SU-DHL-6 (cell line): ENCODE results near the gene GRIK2.

Source experiments
- H2AFZ ChIP-seq: fragments of 200-600 bp; sonication (generic); 2 replicates; pipeline ENCODE4 v1.6.1; 2014; ENCODE audit warnings: low read depth, mild to moderate bottlenecking, moderate library complexity, mixed read lengths, antibody characterized with exemption, low read length; ENCODE audit not compliant: severe bottlenecking
- H3F3A ChIP-seq: fragments of 200-600 bp; shearing (Covaris generic); 2 replicates; pipeline ENCODE4 v1.6.0; 2016; ENCODE audit warnings: antibody characterized with exemption, mild to moderate bottlenecking; ENCODE audit not compliant: insufficient read depth
- H3K27ac ChIP-seq: fragments of 200-600 bp; sonication (generic); 2 replicates; pipeline ENCODE4 v1.5.1; 2016; ENCODE audit warnings: low read depth, mild to moderate bottlenecking, low read length, moderate library complexity, mixed read lengths
- H3K27me3 ChIP-seq: fragments of 200-600 bp; sonication (generic), shearing (Covaris generic); 2 replicates; pipeline ENCODE4 v1.6.0; 2014; ENCODE audit warnings: mild to moderate bottlenecking, low read length
- H3K36me3 ChIP-seq: fragments of 200-600 bp; sonication (generic); 2 replicates; pipeline ENCODE4 v1.6.1; 2014; ENCODE audit warnings: mild to moderate bottlenecking, low read length, mixed read lengths
- H3K4me2 ChIP-seq: fragments of 300-600, 200-600 bp; shearing (Covaris generic), sonication (generic); 2 replicates; pipeline ENCODE4 v1.6.0; 2014; ENCODE audit warnings: low read length, low read depth, mild to moderate bottlenecking; ENCODE audit not compliant: poor library complexity, severe bottlenecking
- H3K4me3 ChIP-seq: fragments of 200-600 bp; sonication (generic); 2 replicates; pipeline ENCODE4 v1.5.1; 2014; ENCODE audit warnings: antibody characterized with exemption, low read length, mild to moderate bottlenecking, mixed read lengths; ENCODE audit not compliant: insufficient read depth, poor library complexity, severe bottlenecking
- H3K79me2 ChIP-seq: fragments of 200-600 bp; sonication (generic); 2 replicates; pipeline ENCODE4 v1.6.1; 2014; ENCODE audit warnings: mild to moderate bottlenecking, low read length, moderate library complexity; ENCODE audit not compliant: insufficient read depth
- H3K9ac ChIP-seq: fragments of 200-600 bp; sonication (generic); 2 replicates; pipeline ENCODE4 v1.7.0; 2014; ENCODE audit warnings: mild to moderate bottlenecking, low read length
- H3K9me2 ChIP-seq: fragments of 200-600 bp; sonication (generic); replicated peaks from 2 replicates; pipeline ENCODE4 v1.6.1; 2014; ENCODE audit warnings: low read length; ENCODE audit not compliant: insufficient read depth
- H3K9me3 ChIP-seq: fragments of 200-600 bp; sonication (generic); 2 replicates; pipeline ENCODE4 v1.6.1; 2014; ENCODE audit warnings: low read length, mixed read lengths; ENCODE audit not compliant: insufficient read depth
- H4K20me1 ChIP-seq: fragments of 200-600 bp; sonication (generic); 2 replicates; pipeline ENCODE4 v1.6.1; 2014; ENCODE audit warnings: low read depth, mild to moderate bottlenecking, antibody characterized with exemption, low read length, moderate library complexity, mixed read lengths
- CTCF ChIP-seq: fragments of 200-600 bp; sonication (generic); IDR thresholded peaks from one replicate; pipeline ENCODE4 v1.5.1; 2017; ENCODE audit warnings: antibody characterized with exemption, mild to moderate bottlenecking, low read length, moderate library complexity; ENCODE audit not compliant: insufficient read depth, poor library complexity, severe bottlenecking
- EZH2phosphoT487 ChIP-seq: fragments of 200-600 bp; sonication (generic), shearing (Covaris generic); conservative IDR thresholded peaks from 2 replicates; pipeline ENCODE4 v1.6.1; 2018; ENCODE audit warnings: mild to moderate bottlenecking, antibody characterized with exemption, low read length, moderate library complexity, mixed read lengths

The GRIK2 gene

DNA sequence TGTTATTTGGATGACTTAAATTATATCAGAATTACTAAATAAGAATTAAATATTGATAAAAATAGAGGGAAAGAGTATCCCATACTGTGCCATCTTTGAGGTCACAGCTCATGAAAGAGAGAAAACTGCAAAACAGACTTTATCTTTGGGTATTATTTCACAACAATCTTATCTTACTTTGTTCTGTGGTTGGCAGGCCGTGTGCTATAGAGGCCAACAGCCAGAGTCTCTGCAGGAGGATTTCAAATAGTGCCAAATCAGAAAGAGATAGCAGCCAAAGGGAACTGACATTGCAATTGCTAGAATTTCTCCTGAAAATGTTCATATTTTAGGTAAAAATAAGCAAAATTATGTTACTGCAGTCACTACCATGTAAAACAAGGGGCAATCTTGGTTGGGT, 354.2 kb downstream of the GRIK2 start:
- no peak overlapping the region for H3K9ac ChIP-seq
- no peaks in the 10 kb centered on the region for H3F3A ChIP-seq
- H3K9me2 ChIP-seq = no peaks in the 10 kb centered on the region
- no peak overlapping the region for H3K4me3 ChIP-seq
- no peaks in the 10 kb centered on the region for H3K27me3 ChIP-seq
- H3K4me2 ChIP-seq = no peak overlapping the region
- H4K20me1 ChIP-seq = no peaks in the 10 kb centered on the region
- no peaks in the 10 kb centered on the region for H3K9me3 ChIP-seq
- H3K36me3 ChIP-seq = no peaks in the 10 kb centered on the region
- H3K79me2 ChIP-seq = no peaks in the 10 kb centered on the region
- TF ChIP-seq CTCF (no peak), EZH2phosphoT487 (no peak)
- H3K27ac ChIP-seq = no peak overlapping the region
- H2AFZ ChIP-seq = no peak overlapping the region

DNA sequence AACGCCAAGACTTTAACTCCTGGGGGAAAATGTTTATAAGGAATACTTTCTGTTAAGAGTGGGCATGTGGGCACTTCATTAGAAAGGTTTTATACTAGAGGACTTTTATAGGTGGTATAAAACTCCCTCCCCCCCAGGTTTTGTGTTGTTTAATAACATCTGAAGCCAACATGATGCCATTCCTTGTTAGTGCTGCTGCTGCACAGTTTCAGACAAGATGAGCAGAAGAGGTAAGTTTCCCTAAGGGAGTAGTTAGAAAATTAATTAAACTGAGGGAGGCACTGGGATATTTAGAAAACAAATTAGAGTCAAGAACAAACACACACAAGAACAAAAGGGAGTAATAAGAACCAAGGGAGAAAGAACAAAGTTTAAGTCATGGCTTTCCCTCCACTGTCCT, 362.4 kb downstream of the GRIK2 start:
- Histone ChIP-seq H3K4me3 (no peak overlapping the region), H3K4me2 (no peak overlapping the region), H3K9me3 (no peaks in the 10 kb centered on the region), H2AFZ (no peak overlapping the region), H3K9ac (no peak overlapping the region), H3K27ac (no peak overlapping the region), H3K27me3 (no peaks in the 10 kb centered on the region), H3K9me2 (no peaks in the 10 kb centered on the region), H3K79me2 (no peaks in the 10 kb centered on the region), H3F3A (no peaks in the 10 kb centered on the region), H4K20me1 (no peaks in the 10 kb centered on the region), H3K36me3 (no peaks in the 10 kb centered on the region)
- TF ChIP-seq CTCF = no peak
- TF ChIP-seq EZH2phosphoT487 = no peak

- Histone ChIP-seq H3K4me3 (no peak overlapping the region), H3K79me2 (no peaks in the 10 kb centered on the region), H3K9me3 (no peaks in the 10 kb centered on the region), H3K36me3 (no peaks in the 10 kb centered on the region), H4K20me1 (no peaks in the 10 kb centered on the region), H3K27me3 (no peaks in the 10 kb centered on the region), H3K27ac (no peak overlapping the region), H3K4me2 (no peak overlapping the region), H2AFZ (no peak overlapping the region), H3F3A (no peaks in the 10 kb centered on the region), H3K9ac (no peak overlapping the region), H3K9me2 (no peaks in the 10 kb centered on the region)
- TF ChIP-seq EZH2phosphoT487 (no peak), CTCF (no peak)
Observed at GRCh38 chr6:101758368-101758767, 364.9 kb downstream of the GRIK2 start.
